Common myeloid progenitor, CD34-positive (primary cell): ENCODE measurements around the gene STRAP.
A peak's percentile ranks its signal among the peaks of the same experiment; 100 is the strongest.

Experiments used
- CTCF ChIA-PET: fragments of 350-600 bp; sonication (Branson Sonifier 250); formaldehyde crosslinking; loops from one replicate; lab custom pipeline; 2021; ENCODE audit warnings: antibody characterized with exemption; lab: Charles Lee
- POLR2A ChIA-PET: fragments of 350-600 bp; sonication (Branson Sonifier 250); formaldehyde crosslinking; loops from one replicate; lab custom pipeline; 2021; ENCODE audit warnings: antibody characterized with exemption; lab: Charles Lee
- DNase-seq, 3 donors: peaks; one replicate each; pipeline versions ENCODE4 v3.0.0 to v3.0.0-alpha.2; 2013
- H3K27ac ChIP-seq, 2 experiments: 1 replicate in 1 of 2; 2 replicates in 1 of 2; pipeline ENCODE4 v1.7.0; 2013; ENCODE audit warnings: inconsistent platforms in 2 of 2, low read length in 2 of 2, mild to moderate bottlenecking in 2 of 2, low read depth in 1 of 2, moderate library complexity in 1 of 2; ENCODE audit not compliant: severe bottlenecking in 2 of 2, insufficient read depth in 1 of 2, poor library complexity in 1 of 2
- H3K27me3 ChIP-seq, 5 experiments: replicated peaks in 2 of 5; 1 replicate in 3 of 5; 2 replicates in 2 of 5; pipeline versions ENCODE4 v1.6.1 to v1.7.0; 2013; ENCODE audit warnings: low read length in 4 of 5, mild to moderate bottlenecking in 2 of 5, moderate library complexity in 2 of 5, inconsistent platforms in 1 of 5; ENCODE audit not compliant: insufficient read depth in 5 of 5, control insufficient read depth in 4 of 5
- H3K36me3 ChIP-seq, 4 experiments: 1 replicate in 2 of 4; 2 replicates in 2 of 4; pipeline versions ENCODE4 v1.6.1 to v1.7.0; 2013; ENCODE audit warnings: low read length in 3 of 4, control low read depth in 1 of 4, mild to moderate bottlenecking in 1 of 4; ENCODE audit not compliant: control insufficient read depth in 4 of 4, insufficient read depth in 4 of 4
- H3K4me1 ChIP-seq, 4 experiments: 1 replicate in 3 of 4; 2 replicates in 1 of 4; pipeline versions ENCODE4 v1.6.1 to v1.7.1; 2013; ENCODE audit warnings: low read length in 3 of 4, mild to moderate bottlenecking in 3 of 4, control low read depth in 1 of 4, inconsistent platforms in 1 of 4, moderate library complexity in 1 of 4; ENCODE audit not compliant: control insufficient read depth in 4 of 4, insufficient read depth in 4 of 4; ENCODE audit errors: control extremely low read depth in 1 of 4
- H3K4me3 ChIP-seq, 7 experiments: 1 replicate in 4 of 7; 2 replicates in 3 of 7; pipeline versions ENCODE4 v1.5.1 to v1.7.0; 2013; ENCODE audit warnings: mild to moderate bottlenecking in 7 of 7, low read length in 6 of 7, moderate library complexity in 6 of 7, inconsistent platforms in 2 of 7, low read depth in 2 of 7, control low read depth in 1 of 7; ENCODE audit not compliant: insufficient read depth in 4 of 7, control insufficient read depth in 1 of 7; ENCODE audit errors: extremely low read depth in 1 of 7
- H3K9me3 ChIP-seq, 5 experiments: 1 replicate in 4 of 5; 2 replicates in 1 of 5; pipeline versions ENCODE4 v1.6.1 to v1.7.1; 2013; ENCODE audit warnings: low read length in 4 of 5, mild to moderate bottlenecking in 2 of 5, inconsistent platforms in 1 of 5, low read depth in 1 of 5, moderate library complexity in 1 of 5; ENCODE audit not compliant: control insufficient read depth in 4 of 5, insufficient read depth in 2 of 5; ENCODE audit errors: control extremely low read depth in 1 of 5
- WGBS: methylation state at CpG from one replicate; pipeline ENCODE4 v1.1.5; 2013; ENCODE audit not compliant: insufficient coverage; 5-methylcytosine and 5-hydroxymethylcytosine counted together

STRAP gene

DNA sequence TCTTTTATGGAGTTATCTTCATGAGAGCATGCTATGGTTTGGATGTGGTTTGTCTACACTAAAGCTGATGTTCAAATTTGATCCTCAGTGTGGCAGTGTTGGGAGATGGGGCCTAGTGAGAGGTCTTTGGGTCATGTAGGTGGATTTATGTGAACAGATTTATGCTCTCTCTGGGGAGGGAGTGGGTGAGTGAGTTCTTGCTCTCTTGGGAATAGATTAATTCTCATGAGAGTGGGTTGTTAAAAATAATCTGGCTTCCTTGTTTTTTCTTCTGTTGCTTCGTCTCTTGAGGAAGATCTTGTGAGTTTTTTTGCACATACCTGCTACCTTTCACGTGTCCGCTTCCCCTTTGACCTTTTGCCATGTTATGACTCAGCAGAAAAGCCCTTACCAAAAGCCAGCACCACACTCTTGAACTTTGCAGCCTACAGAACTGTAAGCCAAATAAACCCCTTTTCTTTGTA is 49.4 kb downstream of the STRAP start:
- peak in 2 of 3 donors; percentile 6 to 19 for DNase-seq
- Histone ChIP-seq H3K4me1 (no peaks in the 10 kb centered on the region), H3K27me3 (no peaks in the 10 kb centered on the region), H3K4me3 (no peak overlapping the region), H3K9me3 (no peaks in the 10 kb centered on the region), H3K27ac (no peak overlapping the region), H3K36me3 (peaks cover 0 to 8% (median 2%) of the 10 kb centered on the region in 4 experiments)
- WGBS: no CpG with 5 or more reads among the region's 3 CpGs
- ChIA-PET CTCF (no interaction called here), POLR2A (no interaction called here)

DNA sequence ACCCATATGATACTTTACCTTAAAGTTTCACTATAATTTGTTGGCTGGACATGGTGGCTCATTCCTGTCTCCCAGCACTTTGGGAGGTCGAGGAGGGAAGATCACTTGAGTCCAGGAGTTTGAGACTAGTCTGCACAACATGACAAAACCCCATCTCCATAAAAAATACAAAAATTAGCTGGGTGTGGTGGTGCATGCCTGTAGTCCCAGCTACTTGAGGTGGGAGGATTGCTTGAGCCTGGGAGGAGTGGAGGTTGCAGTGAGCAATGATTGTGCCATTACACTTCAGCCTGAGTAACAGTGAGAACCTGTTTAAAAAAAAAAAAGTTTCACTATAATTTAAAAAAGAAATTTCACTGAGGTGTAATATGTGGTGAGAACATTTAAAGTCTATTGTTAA is 50.1 kb downstream of the STRAP start:
- CTCF ChIA-PET: no interaction called here
- H3K4me3 ChIP-seq: no peak overlapping the region
- H3K27me3 ChIP-seq: no peaks in the 10 kb centered on the region
- no peaks in the 10 kb centered on the region for H3K4me1 ChIP-seq
- no CpG with 5 or more reads among the region's 1 CpG for WGBS
- H3K36me3 ChIP-seq: peaks cover 0 to 8% (median 2%) of the 10 kb centered on the region in 4 experiments
- no peak for DNase-seq
- peaks cover 0 to 2% (median 0%) of the 10 kb centered on the region in 5 experiments for H3K9me3 ChIP-seq
- no peak overlapping the region for H3K27ac ChIP-seq
- POLR2A ChIA-PET: no interaction called here

DNA sequence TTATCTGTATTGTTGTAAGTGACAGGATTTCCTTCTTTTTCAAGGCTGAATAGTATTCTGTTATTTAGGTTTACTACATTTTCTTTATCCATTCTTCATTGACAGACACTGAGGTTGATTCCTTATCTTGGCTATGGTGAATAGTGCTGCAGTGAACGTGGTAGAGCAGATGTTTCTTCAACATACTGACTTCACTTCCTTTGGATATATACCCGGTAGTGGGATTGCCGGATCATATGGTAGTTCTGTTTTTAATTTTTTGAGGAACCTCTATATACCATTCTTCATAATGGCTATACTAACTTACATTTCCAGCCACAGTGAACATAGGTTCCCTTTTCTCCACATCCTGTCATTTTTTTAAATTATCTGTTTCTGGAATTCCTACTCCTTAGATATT is 50.8 kb downstream of the STRAP start:
- ChIA-PET CTCF (no interaction called here), POLR2A (no interaction called here)
- peaks cover 0 to 2% (median 0%) of the 10 kb centered on the region in 5 experiments for H3K9me3 ChIP-seq
- no peak overlapping the region for H3K4me3 ChIP-seq
- H3K36me3 ChIP-seq: peaks cover 0 to 8% (median 2%) of the 10 kb centered on the region in 4 experiments
- no peak overlapping the region for H3K27ac ChIP-seq
- no CpG with 5 or more reads among the region's 3 CpGs for WGBS
- no peaks in the 10 kb centered on the region for H3K27me3 ChIP-seq
- H3K4me1 ChIP-seq: no peaks in the 10 kb centered on the region
- DNase-seq: no peak

DNA sequence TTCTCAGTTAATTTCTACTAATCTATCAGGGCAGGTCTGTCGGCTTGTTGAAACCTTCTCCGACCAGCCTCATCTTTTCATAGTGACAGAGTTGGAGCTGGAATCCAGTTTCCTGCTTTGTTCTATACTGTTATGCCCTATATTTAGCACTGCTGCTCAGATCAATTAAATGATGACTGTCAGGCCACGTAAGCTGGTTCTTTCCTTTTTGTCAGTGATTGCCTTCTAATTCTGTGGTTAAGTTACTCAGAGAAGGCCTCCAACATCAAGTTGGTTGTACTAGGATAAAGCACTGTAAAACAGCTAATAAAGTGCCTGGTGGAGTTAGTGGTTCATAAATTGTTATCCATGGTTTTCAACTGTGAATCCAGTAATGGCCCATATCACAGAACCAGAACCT is 51.6 kb downstream of the STRAP start:
- no peaks in the 10 kb centered on the region for H3K4me1 ChIP-seq
- 69% methylated on average over 3 of the region's 3 CpGs for WGBS

DNA sequence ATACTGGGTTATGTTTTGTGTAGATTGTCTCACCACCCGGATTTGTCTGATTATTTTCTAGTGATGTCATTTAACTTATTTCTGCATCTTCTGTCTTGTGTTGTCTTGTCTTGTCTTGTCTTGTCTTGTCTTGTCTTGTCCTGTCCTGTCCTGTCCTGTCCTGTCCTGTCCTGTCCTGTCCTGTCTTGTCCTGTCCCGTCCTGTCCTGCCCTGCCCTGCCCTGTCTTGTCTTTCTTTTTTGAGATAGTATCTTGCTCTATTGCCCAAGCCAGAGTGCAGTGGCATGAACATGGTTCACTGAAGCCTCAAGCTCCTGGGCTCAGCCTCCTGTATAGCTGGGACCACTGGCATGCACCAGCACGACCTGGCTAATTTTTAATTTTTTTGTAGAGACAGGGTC is 54.6 kb downstream of the STRAP start:
- CTCF ChIA-PET: no interaction called here
- DNase-seq: no peak
- 86% methylated on average over 1 of the region's 3 CpGs for WGBS
- Histone ChIP-seq H3K9me3 (peaks cover 2 to 19% (median 7%) of the 10 kb centered on the region in 5 experiments), H3K4me1 (no peaks in the 10 kb centered on the region), H3K4me3 (no peak overlapping the region), H3K27me3 (no peaks in the 10 kb centered on the region), H3K36me3 (peaks cover 0 to 8% (median 5%) of the 10 kb centered on the region in 4 experiments), H3K27ac (no peak overlapping the region)
- POLR2A ChIA-PET: interaction anchor here (0.7 kb wide), 1 partner anchor 1876 kb away, joined by 4 read pairs; no protein-coding TSS in a partner anchor

More for the DNA sequence above, 51.6 kb downstream of the STRAP start:
- H3K9me3 ChIP-seq: peaks cover 0 to 2% (median under 1%) of the 10 kb centered on the region in 5 experiments
- H3K27me3 ChIP-seq: no peaks in the 10 kb centered on the region
- DNase-seq: no peak
- H3K36me3 ChIP-seq: peaks cover 0 to 7% (median 3%) of the 10 kb centered on the region in 4 experiments
- no peak overlapping the region for H3K27ac ChIP-seq
- ChIA-PET CTCF (no interaction called here), POLR2A (no interaction called here)
- H3K4me3 ChIP-seq: no peak overlapping the region

DNA sequence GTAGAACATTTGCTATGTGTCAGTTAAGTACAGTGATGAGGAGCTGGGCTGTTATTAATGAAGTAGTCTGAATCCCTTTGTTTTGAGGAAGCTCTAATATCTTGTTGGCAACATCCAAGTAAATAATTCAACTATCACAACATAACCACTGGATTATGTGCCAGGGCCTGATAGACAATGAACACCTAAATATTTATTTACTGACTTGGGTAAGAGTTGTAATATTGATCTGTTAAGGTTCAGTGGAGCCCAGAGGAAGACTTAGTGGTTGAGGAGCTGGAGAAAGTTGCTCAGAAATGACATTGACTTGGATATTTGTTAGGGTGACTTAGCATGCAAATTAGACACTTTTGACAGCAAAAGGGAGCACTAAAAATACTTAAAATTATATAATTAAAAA is 55.7 kb downstream of the STRAP start:
- Histone ChIP-seq H3K4me1 (no peaks in the 10 kb centered on the region), H3K27me3 (no peaks in the 10 kb centered on the region), H3K36me3 (peaks cover 0 to 9% (median 5%) of the 10 kb centered on the region in 4 experiments), H3K4me3 (no peak overlapping the region), H3K9me3 (peaks cover 2 to 24% (median 7%) of the 10 kb centered on the region in 5 experiments), H3K27ac (no peak overlapping the region)
- DNase-seq: no peak
- ChIA-PET POLR2A (no interaction called here), CTCF (interaction anchor here (0.8 kb wide), 1 partner anchor 649 kb away, joined by 3 read pairs; no protein-coding TSS in a partner anchor)

DNA sequence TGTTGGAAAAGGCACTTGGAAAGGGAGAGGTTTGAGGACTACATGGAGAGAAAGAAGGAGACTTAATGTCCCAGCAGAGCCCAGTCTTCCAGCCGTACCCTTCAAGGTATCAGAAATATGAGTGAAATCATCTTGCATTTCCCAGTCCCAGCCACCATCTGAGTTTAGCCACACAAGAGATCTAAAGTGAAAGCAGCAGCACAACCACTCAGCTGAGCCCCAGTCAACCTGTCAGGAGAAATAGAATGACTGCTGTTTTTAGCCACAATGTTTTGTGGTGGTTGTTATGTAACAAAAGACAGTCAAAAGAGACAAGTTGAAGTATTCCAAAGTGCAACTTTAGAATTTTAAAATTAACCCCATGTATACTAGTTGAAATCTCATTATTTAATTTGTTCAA is 56.9 kb downstream of the STRAP start:
- H3K4me3 ChIP-seq: no peak overlapping the region
- H3K9me3 ChIP-seq: peaks cover 2 to 30% (median 7%) of the 10 kb centered on the region in 5 experiments
- peak in 2 of 3 donors; percentile 4 to 26 for DNase-seq
- H3K36me3 ChIP-seq: peaks cover 0 to 10% (median 5%) of the 10 kb centered on the region in 4 experiments
- WGBS: no CpG with 5 or more reads among the region's 1 CpG
- CTCF ChIA-PET: no interaction called here
- H3K27me3 ChIP-seq: no peaks in the 10 kb centered on the region
- no peaks in the 10 kb centered on the region for H3K4me1 ChIP-seq
- no peak overlapping the region for H3K27ac ChIP-seq
- POLR2A ChIA-PET: no interaction called here
